Measurements from ENCODE around the gene CEP295NL.
"Not testable (repeated sequence)": the region's sequence is repeated elsewhere in the genome, so short reads cannot be mapped to it uniquely, and the experiment has no call there.

CEP295NL gene

DNA sequence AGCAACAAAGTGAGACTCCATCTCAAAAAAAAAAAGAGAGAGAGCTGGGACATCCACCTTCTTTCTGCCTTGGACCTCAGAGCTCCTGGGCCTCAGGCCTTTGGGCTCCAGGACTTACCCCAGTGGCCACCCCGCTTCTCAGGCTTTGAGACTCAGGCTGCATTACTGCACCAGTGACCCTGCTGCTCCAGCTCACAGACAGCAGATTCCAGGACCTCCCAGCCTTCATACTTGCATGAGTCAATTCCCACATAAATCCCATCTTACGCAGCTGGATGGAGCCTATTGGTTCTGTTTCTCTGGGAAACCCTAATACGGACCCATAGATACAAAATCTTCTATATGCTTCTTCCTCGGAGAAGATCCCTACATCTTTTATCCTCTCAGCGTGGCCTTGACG is 2.1 kb upstream of the CEP295NL start:
- no peak for DNase-seq

DNA sequence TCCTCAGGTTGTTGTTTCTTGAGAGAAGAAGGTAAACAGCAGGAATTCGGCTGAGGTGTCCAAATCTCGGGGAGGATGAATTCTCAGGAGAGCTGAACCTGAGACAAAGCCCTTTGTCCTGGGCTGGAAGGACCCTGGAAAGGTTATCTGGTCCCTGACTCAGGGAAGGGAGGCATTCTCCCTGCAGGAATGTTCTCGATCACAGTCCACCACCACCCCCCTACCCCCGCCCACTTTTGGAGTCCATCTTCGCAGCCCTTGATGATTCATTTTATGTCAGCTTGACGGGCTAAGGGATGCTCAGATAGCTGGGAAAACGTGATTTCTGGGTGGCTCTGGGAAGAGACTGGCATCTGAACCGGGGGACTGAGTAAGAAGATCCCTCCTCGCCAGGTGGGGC is 1.4 kb upstream of the CEP295NL start:
- no peak for DNase-seq

DNA sequence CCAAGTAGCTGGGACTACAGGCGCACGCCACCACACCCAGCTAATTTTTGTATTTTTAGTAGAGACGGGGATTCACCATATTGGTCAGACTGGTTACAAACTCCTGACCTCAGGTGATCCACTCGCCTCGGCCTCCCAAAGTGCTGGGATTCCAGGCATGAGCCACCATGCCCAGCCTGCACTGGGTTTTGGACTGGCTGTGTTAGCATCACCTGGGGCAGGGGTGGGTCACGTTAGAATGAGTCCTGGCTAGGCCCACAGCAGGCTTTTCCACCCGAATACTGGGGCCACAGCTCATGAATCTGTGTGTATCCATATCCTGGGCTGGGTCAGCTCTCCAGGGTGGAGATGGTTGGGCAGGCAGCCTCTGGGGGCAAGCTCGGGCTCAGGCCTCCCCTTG is 770 bp downstream of the CEP295NL start:
- not testable (repeated sequence) for DNase-seq

DNA sequence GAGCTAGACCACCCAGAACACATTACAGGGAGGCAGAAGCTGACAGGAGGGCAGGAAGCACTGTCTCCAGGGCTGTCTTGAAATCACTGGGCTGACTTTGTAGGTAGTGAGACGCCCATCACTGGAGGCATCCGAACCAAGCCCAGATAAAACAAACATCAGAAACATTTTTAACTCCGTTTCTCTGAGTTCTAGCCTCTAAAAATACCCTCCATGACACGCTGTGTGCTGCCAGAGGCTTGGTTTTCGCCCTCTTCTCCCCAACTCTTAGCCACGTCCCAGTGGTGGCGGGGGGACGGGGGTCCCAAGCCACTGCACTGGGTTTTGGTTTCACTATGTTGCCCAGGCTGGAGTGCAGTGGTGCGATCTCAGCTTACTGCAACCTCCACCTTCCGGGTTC is 1.2 kb downstream of the CEP295NL start:
- DNase-seq: no peak

DNA sequence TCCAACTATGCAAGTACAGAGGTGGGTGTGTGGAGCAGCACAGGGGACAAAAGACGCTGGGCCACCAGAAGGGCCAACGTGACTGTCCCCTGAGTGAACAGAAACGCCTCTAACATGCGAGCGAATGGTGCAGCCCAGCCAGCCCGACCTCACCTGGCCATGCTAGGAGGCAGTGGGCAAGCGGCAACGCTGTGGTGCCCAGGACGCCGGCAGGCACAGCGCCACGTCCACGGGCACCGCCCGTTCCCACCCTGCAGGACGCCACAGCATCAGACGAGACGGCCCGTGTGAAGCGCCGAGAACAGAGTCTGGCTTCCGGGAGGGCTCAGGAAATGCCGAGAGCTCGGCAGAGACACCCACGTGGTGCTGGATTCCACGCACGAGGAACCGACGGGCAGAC is 2.2 kb downstream of the CEP295NL start:
- no peak for DNase-seq

DNA sequence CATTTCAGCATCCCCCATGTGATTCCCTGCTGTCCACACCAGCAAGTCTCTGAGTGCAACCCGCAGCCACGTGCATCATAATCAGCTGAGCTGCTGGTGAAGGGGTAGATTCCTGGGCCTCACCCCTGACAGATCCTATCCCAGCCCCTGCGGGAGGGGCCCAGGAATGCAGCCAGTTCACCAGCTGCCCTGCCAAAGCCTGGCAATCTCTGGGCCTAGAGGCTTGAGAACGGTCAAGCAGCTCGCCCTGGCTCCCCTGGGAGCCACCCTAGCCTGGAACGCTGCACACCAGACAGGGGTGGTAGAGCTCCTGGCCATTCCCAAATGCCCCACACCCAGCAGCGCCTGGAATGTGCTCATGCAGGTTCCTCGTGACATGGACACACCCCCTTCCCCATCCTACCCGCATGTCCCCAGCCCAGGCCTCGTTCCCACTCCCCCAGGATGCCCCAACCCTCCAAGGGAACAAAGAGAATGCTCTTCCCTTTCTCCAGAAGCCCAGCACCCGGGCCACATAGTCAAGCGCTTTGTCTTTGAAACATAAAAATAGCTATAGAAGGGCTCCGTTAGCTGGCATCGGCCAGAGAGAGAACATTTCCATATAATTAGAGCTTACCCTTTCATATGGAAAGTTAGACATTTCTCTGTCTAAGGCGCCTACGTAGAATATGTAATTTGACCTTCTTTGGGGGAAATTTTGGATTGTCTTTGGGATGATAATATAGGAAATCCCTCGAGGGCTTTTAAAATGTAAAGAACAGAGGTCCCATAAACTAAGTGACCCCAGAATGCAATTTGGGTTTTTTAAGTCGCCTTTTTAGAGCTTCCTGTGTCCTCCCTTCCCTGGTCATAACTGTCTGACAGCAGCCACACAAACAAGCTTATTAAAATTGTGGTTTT is 3.4 kb downstream of the CEP295NL start:
- no peak for DNase-seq

DNA sequence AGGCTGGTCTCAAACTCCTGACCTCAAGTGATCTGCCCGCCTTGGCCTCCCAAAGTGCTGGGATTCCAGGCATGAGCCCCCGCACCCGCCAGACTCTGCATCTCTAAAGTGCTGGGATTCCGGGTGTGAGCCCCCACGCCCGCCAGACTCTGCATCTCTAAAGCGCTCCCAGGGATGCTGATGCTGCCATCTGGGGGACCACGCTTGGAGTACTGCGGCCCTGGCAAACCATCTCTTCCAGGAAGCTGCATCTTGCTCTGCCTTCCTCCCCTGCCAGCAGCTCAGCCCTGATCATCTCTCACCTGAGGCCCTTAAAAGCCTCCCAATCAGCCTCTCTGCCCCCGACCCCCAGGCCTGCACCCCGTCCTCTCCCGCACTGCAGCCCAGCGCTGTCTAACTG is 4.1 kb downstream of the CEP295NL start:
- DNase-seq: no peak

DNA sequence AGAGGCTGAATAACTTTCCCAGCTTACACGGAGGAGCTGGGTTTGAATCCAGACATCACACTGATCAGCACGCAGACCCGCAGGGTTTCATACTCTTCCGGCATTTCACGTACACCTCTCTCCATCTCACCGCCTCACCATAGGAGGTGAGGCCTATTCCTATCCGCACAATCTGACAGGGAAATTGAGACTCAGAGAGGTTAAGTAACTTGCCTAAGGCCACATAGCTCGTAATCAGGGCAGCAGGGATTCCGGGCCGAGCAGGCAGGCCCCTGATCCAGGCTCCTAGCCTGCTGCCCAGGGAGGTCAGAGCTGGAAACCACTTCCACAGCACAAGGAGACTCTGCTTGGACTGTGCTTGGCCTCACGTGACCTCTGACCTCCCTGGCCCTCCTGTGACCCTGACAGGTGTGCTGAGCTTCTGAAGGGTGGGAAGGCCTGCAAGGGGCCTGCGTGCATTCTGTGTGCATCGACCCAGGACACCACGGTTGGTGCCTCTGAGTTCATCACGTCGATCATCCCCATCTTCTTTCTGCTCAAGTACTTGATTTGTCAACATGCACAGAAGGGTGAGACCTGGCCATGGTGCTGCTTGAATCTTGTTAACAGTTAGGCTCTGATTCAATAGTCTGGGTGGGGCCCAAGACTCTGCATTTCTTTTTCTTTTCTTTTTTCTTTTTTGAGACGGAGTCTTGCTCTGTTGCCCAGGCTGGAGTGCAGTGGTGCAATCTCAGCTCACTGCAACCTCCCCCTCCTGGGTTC is 4.7 kb downstream of the CEP295NL start:
- no peak for DNase-seq

DNA sequence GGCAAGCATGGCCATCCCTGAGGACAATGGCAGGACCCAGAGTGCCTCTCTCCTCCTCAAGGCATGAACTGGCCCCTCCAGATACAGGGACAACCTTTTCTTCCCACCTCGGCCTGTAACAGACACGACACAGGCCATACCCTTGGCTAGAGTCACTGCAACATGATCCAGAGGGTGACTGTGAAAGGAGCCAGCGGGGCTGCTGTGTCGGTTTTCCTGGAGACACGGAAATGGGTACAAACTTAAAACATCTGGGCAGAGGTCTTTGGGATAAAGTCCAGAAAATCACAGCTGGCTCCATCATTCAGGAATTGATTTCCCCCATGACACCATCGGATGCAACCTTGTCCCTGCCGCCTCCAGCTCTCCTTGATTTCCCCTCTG is 5.3 kb downstream of the CEP295NL start:
- no peak for DNase-seq

DNA sequence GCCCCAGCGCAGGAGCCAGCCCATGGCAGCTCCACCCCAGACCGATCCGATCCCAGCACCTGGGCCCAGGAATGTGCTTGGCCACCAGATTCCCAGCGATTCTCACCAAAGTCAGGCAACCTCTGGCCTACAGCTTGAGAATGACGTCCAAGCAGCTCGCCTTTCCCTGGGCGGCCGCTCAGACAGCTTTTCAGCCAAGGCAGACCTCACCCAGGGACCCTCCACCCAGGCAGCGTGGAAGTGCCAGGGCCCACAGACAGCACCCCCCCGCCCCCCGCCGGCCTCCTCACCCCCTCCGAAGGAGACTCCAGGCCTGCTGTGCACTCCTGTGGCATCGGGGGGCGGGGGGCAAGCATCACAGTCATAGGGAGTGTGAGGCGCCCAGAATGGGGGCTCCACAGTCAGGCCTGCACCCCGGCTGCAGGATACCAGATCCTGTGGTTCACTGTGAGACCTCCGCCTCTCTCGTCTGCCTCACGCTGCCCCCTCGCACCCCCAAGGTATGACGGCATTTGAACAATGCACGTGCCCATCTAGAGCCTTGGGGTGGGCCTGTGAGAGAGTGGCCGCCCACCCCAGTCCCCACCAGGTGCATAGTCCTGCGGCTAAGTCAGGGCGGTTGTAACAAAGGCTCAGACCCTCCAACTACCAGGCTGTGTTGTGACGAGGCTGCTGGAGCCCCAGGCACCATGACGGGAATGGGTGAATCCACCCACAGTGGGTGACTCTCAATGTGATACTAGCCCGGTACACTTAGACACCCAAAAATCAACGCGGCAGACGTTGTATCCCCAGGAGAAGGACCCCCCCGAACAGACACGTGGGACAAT is 6.0 kb downstream of the CEP295NL start:
- DNase-seq: no peak

DNA sequence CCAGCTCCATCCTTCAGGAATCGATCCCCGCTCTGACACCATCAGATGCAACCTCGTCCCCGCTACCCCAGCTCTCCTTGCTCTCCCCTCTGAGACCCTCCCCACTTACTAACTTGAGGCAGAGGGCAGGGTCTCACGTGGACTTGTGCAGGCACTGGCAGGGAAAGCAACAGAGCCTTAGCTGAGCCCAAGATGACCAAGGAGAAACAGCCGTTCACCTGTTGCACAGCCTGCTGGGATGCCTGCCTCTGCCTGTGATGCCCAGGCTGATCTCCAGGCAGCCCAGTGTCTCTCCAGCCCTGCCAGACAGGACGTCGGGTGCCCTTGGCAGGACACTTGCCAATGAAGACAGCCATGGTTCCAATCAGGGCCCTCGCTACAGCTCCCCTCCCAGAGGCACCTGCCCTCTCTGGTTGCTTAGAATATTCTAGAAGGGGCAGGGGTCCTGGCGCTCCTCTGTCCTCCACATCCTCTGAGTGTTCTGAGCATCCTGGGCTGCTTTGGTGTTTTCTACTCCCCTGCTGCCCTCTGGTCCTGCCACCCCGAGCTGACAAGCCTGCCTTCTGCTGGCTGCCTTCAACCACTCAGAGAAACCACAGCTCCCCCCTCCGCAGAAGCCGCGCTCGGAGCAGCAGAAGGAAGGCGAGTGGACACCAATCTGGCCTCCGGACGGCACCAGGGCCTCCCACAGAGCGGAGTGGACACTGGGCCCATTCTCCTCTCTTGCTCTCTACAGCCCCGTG is 6.7 kb downstream of the CEP295NL start:
- DNase-seq: no peak

DNA sequence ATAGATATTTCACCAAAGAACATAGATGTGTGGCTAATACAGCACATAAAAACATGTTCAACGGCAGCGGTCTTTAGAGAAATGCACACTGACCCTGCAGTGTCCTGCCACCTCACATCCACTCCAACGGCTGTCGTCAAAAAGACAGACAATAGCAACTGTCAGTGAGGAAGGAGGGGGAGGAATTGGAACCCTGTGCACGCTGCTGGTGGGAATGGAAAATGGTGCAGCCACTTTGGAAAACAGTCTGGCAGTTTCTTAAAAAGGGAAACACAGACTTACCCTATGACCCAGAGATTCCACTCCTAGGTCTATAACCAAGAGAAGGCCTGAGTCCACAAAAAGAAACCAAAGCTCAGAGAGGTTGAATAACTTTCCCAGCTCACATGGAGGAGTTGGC is 7.7 kb downstream of the CEP295NL start:
- no peak for DNase-seq

DNA sequence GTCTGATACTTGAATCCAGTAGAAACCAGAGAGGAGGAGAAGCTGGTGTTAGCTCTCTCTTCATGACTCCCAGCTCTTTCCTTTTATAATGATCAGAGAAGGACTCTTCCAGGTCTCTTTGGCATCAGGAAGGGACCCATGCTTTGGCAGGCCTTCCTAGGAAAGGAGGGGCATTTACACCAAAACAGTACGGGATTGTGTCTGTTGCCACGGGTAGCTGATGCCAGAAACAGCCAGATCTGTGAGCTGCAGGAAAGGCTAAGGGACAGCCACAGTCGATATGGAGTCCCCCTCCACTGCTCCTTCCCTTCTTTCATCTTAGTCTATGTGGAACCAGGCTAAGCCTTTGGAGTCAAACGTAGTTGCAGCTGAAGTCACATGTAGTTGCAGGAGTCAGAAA is 9.3 kb downstream of the CEP295NL start:
- no peak for DNase-seq

DNA sequence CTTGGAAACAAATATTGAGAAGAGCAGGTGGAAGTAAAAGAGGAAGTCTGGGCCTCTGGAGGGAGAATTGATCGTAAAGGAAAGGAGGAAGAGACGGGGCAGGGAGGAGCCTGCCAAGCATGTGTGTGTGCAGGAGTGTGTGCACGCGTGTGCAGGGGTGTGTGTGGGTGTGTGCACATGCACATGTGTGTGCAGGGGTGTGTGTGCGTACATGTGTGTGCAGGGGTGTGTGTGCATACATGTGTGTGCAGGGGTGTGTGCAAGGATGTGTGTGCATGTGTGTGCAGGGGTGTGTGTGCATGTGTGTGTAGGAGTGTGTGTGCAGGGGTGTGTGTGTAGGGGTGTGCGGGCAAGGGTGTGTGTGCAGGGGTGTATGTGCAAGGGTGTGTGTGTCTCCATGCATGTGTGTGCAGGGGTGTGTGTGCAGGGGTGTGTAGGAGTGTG is 10.0 kb downstream of the CEP295NL start:
- DNase-seq: no peak

DNA sequence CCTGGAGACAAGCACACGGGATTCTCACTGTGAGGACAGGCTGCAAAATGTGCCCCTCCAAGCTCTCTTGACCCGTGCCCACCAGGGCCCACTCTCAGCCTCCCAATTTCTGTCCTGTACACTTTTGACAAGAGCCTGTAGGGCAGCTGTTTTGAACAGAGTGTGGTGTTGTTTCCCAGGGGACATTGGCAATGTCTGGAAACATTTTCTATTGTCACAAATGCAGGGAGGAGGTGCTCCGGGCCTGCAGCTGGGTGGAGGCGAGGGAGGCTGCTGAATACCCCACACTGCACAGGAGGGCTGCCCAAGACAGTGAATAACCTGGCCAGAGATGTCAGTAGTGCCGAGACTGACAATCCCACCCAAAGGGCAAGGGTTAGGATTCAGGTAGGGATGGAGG is 10.5 kb downstream of the CEP295NL start:
- DNase-seq: no peak

DNA sequence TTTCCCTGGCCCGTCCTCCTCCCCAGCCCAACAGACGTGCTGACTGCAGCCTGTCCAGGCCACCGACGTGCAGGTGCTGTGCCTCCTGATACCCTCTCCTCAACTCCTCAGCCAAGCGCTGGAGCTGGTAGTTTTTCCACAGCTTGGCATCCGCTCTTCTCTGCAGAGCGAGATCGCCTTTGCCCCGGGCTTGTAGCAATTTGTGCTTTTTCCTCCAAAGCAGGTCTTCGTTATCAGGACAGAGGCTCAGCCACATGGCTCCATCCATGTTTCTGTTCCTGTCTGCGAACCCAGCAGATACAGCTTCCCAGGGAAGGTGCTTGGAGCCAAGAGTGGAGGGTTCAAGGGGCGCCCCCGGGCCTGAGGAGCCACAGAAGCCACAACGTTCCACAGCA is 10.9 kb downstream of the CEP295NL start:
- DNase-seq: no peak

DNA sequence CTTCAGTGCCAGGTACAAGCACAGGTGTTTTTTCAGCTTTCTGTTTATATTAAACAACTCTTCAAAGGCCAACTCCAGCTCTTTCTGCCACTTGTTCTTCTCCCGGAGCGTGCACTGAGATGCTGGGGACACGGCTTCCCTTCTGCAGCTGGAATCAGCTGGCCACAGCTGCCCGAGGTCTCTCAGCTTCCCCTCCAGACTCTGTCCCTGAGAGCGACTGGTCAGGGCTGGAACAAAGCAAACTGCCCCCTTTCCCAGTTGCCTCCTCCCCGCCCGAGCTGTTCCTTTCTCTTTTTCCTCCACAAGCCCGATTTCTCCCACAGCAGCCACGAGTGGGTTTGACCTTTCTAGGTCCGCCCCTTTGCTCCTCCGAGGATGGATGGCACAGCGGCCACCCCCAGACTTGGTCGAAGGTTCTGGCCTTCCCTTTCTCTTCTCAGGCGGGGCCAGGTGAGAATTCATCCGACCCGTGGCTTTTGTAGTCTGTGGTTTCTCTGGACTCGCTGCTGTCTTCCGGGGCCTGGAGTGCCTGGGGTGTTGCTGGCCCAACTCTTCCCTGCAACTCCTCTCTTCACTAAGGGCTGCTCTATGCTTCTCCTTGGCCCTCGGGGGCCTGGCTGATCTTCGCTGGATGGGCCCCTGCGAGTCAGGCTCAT is 11.5 kb downstream of the CEP295NL start:
- no peak for DNase-seq

DNA sequence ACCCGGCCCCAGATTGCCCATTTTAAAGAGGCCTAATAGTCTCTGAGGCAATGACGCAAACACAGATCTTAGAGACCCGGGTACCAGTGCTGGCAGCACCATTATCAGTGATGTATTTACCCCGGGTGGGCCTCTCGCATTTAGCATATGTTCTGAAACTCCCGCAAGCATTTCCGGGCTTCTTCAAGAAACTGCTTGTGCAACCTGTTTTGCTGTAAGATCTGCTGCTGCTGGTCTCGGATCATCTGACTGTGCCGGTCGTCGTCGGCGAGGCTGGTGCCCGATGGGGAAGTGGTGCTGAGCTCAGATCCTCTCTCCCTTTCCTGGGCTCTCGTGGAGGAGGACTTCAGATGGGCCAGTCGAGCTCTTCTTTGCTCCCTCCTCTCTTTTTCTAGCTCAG is 12.5 kb downstream of the CEP295NL start:
- DNase-seq: no peak

DNA sequence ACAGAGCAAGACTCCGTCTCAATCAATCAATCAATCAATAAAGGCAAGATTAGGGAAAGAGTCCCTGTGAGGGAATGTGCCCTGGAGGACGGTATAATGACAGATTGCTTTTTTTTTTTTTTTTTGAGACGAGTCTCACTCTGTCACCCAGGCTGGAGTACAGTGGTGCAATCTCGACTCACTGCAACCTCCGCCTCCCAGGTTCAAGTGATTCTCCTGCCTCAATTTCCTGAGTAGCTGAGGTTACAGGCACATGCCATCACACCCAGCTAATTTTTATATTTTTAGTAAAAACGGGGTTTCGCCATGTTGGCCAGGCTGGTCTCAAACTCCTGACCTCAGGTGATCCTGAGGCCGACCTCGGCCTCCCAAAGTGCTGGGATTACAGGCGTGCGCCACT is 12.9 kb downstream of the CEP295NL start:
- not testable (repeated sequence) for DNase-seq

DNA sequence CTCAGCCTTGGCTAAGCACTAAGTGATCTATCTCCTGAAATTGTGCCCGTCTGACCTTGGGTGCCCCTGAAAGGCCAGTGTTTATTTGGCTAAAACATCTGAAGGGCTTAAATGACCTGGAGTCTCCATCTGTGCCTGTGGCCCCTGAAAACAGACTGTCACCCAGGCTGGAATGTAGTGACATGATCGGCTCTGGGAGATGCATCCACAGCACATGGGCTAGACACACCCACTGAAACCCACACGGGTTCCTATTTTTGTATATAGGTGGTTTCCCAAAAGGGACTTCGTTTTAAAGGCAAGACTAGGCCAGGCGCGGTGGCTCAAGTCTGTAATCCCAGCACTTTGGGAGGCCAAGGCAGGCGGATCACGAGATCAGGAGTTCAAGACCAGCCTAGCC is 13.5 kb downstream of the CEP295NL start:
- DNase-seq: no peak

DNA sequence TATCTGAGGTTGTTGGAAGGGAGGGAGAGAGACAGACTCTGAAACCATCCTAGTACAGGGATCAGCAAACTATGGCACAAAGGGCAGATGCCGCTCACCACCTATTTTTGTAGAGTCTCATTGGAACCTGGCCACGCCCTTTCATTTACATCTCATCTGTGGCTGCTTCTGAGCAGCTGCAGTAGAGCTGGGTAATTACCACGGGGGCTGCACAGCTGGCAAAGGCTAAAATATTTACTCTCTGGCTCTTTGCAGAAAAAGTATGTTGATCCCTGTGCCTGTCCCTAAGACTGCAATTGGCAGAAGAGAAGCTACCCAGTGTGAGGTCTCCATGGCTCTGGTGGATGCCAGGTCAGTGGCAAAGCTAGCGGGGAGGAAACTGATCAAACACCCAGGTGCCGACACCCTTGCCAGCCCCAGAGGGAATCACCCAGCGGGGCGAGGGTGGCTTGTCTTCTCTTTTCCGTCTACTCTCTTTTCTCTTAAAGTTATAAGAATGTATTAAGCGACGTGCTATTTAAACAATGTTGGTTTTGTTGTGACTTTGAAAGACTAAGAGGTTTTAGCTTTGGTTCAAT is 14.0 kb downstream of the CEP295NL start:
- no peak for DNase-seq

DNA sequence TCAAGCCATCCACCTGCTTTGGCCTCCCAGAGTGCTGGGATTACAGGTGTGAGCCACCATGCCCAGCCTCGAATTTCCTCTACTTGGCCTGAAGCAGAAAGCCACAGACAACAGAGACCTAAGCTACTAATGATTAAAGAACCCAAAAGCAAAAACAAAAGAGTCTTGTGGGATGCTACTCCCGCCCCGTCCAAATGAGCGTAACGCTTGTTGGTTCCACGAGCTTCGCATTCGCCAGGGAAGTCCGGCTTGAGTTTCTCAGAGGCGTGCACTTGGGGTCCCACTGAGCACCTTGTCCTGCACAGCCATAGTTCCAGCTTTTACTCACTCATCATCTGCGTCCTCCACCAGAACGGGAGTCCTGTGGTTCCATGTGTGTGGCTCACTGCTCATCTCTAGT is 16.0 kb downstream of the CEP295NL start:
- no peak for DNase-seq
